Nephron progenitor cell (in vitro differentiated cells): ENCODE measurements around the gene PGGHG.
"Not testable (repeated sequence)": the region's sequence is repeated elsewhere in the genome, so short reads cannot be mapped to it uniquely, and the experiment has no call there.

ENCODE experiments used
- DNase-seq: peaks from one replicate; pipeline ENCODE4 v3.0.0; 2021
- H3K27ac Mint-ChIP-seq: 2 replicates; pipeline ENCODE4 v1.8.0; 2021; ENCODE audit warnings: mild to moderate bottlenecking, moderate library complexity, mixed read lengths
- H3K27me3 Mint-ChIP-seq: 2 replicates; pipeline ENCODE4 v1.8.0; 2021; ENCODE audit warnings: mild to moderate bottlenecking, low read depth, mixed read lengths; ENCODE audit not compliant: poor library complexity
- H3K36me3 Mint-ChIP-seq: 2 replicates; pipeline ENCODE4 v1.8.0; 2021; ENCODE audit warnings: low read depth, mixed read lengths
- H3K4me1 Mint-ChIP-seq: 2 replicates; pipeline ENCODE4 v1.8.0; 2021; ENCODE audit warnings: mixed read lengths
- H3K4me3 Mint-ChIP-seq: 2 replicates; pipeline ENCODE4 v1.8.0; 2021; ENCODE audit warnings: mild to moderate bottlenecking, moderate library complexity, mixed read lengths
- H3K9me3 Mint-ChIP-seq: 2 replicates; pipeline ENCODE4 v1.8.0; 2021; ENCODE audit warnings: mild to moderate bottlenecking, moderate library complexity, mixed read lengths
- CTCF ChIP-seq: fragments of 200-600 bp; sonication (generic); IDR thresholded peaks from 2 replicates; pipeline ENCODE4 v1.5.0; 2021; ENCODE audit warnings: antibody characterized with exemption

The PGGHG gene

GRCh38 chr11:266676-267439 is 22.1 kb upstream of the PGGHG start:
- H3K4me3 Mint-ChIP-seq = no peak overlapping the region
- no peak for DNase-seq
- no peak for TF ChIP-seq CTCF
- peaks cover 27% of the 10 kb centered on the region for H3K4me1 Mint-ChIP-seq
- H3K36me3 Mint-ChIP-seq = no peaks in the 10 kb centered on the region
- H3K27me3 Mint-ChIP-seq = peaks cover 18% of the 10 kb centered on the region
- peaks cover 39% of the 10 kb centered on the region for H3K9me3 Mint-ChIP-seq
- H3K27ac Mint-ChIP-seq = no peak overlapping the region

- Mint-ChIP-seq H3K9me3 (peaks cover 33% of the 10 kb centered on the region), H3K27ac (peak overlapping the region; percentile 74), H3K27me3 (peaks cover 24% of the 10 kb centered on the region), H3K4me1 (peaks cover 31% of the 10 kb centered on the region), H3K4me3 (no peak overlapping the region), H3K36me3 (no peaks in the 10 kb centered on the region)
- no peak for TF ChIP-seq CTCF
- no peak for DNase-seq
These were observed 21.4 kb upstream of the PGGHG start for GRCh38 chr11:267491-267994.

- Mint-ChIP-seq H3K4me1 (peaks cover 31% of the 10 kb centered on the region), H3K4me3 (peak overlapping the region; percentile 28)
- not testable (repeated sequence) for DNase-seq
These were observed 20.2 kb upstream of the PGGHG start for GRCh38 chr11:268716-269145.

GRCh38 chr11:269146-269890 is 19.6 kb upstream of the PGGHG start:
- Mint-ChIP-seq H3K4me3 (no peak overlapping the region), H3K36me3 (no peaks in the 10 kb centered on the region), H3K27ac (no peak overlapping the region), H3K27me3 (peaks cover 28% of the 10 kb centered on the region), H3K9me3 (peaks cover 27% of the 10 kb centered on the region), H3K4me1 (peaks cover 31% of the 10 kb centered on the region)
- TF ChIP-seq CTCF = no peak
- no peak for DNase-seq

More at GRCh38 chr11:268716-269145, 20.2 kb upstream of the PGGHG start:
- peaks cover 33% of the 10 kb centered on the region for H3K9me3 Mint-ChIP-seq
- H3K27me3 Mint-ChIP-seq = peaks cover 28% of the 10 kb centered on the region
- not testable (repeated sequence) for H3K27ac Mint-ChIP-seq, H3K36me3 Mint-ChIP-seq

- DNase-seq = no peak
- Mint-ChIP-seq H3K4me3 (no peak overlapping the region), H3K27me3 (peaks cover 28% of the 10 kb centered on the region), H3K36me3 (no peaks in the 10 kb centered on the region), H3K27ac (no peak overlapping the region), H3K9me3 (peaks cover 22% of the 10 kb centered on the region), H3K4me1 (peaks cover 31% of the 10 kb centered on the region)
- no peak for TF ChIP-seq CTCF
These were observed 18.2 kb upstream of the PGGHG start for GRCh38 chr11:270451-271318.

GRCh38 chr11:271319-271715 is 17.6 kb upstream of the PGGHG start:
- TF ChIP-seq CTCF = no peak
- Mint-ChIP-seq H3K36me3 (no peaks in the 10 kb centered on the region), H3K4me3 (no peak overlapping the region), H3K4me1 (peaks cover 31% of the 10 kb centered on the region), H3K9me3 (peaks cover 29% of the 10 kb centered on the region), H3K27ac (no peak overlapping the region), H3K27me3 (peaks cover 28% of the 10 kb centered on the region)
- no peak for DNase-seq
